GM19328 (cell line): ENCODE data around the gene TLE5.
"Not testable (repeated sequence)": the region's sequence is repeated elsewhere in the genome, so short reads cannot be mapped to it uniquely, and the experiment has no call there.

Experiments
- ATAC-seq: cut with Tn5 transposase; IDR thresholded peaks from one replicate; pipeline ENCODE4 v1.9.1; 2021; ENCODE audit warnings: mild to moderate bottlenecking, moderate library complexity; ENCODE audit not compliant: unreplicated experiment

Gene TLE5

DNA sequence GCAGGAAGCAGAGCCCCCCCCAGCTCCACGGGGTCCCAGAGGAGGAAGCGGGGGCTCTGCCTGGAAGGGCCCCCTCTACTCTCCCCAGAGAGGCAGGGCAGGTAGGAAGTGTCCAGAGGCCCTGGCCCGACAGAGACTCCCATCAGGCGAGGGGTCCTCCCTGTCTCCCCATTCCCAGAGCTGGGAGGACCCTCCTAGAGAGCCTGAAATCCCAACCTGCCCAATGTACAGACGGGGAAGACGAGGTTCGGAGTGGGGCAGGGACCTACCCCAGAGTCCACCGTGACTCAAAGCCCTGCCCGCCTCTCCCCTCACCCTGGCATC, 34.4 kb downstream of the TLE5 start:
- no peak for ATAC-seq

DNA sequence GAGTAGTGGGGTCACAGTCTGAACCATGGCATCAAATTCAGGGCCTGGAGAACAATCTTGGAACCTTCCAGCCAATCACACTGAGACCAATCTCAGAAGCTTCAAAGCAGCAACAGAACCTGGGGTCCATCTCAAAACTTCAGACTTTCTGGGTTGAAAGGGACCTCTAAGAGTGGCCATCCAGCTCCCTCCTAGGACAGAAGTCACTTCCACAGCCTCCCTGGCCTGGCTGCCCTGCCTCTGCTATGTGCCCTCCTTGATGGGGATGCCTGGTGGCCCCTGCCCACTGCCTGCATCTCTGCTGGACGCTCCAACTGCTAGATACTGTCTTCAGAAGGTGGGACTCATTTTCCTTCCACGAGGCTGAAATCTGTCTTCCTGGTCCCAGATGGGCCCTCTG, 35.0 kb downstream of the TLE5 start:
- no peak for ATAC-seq

DNA sequence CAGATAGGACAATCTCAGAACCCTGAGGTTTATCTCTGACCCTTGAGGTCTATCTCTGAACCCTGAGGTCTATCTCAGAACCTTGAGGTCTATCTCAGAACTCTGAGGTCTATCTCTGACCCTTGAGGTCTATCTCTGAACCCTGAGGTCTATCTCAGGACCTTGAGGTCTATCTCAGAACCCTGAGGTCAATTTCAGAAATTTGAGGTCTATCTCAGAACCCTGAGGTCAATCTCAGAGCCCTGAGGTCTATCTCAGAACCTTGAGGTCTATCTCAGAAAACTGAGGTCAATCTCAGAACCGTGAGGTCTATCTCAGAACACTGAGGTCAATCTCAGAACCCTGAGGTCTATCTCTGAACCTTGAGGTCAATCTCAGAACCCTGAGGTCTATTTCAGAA, 35.5 kb downstream of the TLE5 start:
- no peak for ATAC-seq

DNA sequence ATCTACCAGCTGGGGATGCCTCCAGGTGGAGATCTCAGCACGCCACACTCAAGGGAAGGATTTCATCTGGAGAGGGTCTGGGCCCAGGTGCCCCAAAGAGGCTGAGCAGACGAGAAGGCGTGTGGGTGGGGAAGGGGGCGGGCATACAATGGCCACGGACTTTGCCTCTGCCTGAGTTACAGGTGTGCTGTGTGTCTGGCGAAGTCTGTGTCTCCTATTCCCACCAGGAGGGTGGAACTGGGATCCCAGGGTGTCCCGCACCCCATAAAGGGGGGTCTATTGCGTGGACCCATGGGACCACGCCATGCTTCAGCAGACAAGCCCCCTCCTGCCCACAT, 36.8 kb downstream of the TLE5 start:
- no peak for ATAC-seq

DNA sequence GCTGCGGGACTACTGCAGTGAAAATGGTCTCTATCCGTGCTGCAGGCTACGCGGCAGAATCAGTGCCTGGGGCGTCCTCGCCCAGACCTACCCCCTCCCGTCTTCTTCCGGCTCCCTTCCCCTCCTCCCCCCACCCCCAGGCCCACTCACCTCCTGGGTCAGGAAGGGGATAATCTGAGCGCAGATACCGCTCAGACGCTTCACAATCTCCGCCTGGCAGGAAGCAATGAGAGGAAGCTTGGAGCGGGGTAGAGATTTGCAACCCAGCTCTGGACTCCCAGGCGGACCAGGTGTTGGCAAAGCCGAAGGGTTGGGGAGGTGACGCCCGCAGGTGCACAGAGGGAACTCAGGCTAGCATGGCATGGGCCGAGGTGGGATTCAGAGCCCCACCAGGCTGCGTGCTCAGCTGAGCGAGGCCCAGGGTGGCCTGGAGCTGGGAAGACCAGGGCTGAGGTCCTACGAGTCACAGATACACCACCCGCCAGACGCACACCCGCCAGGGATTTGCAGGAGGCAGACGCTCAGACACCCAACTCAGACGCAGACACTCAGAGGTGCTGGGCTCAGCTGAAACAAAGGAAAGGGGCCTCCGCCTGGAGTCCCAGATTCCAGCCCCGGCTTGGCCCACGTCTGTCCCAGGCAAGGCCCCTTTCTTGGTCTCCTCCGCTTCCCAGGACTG, 37.3 kb downstream of the TLE5 start:
- no peak for ATAC-seq

DNA sequence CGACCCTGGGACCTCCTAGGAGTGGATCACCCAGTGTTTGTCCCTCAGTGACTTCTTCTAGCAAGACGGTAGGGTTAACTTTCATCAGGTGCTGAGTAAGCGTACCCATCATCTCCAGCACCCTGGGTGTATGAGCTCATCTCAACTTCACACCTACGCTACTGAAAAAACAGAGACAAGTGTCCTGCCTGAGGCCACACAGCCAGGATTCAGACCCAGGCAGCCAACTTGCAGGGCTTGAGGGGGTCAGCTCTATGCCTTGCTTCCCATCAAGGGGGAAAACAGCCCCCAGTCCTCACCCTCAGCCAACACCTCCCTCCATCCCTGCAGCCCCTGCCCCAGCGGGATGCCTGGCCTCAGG, 37.8 kb downstream of the TLE5 start:
- no peak for ATAC-seq

DNA sequence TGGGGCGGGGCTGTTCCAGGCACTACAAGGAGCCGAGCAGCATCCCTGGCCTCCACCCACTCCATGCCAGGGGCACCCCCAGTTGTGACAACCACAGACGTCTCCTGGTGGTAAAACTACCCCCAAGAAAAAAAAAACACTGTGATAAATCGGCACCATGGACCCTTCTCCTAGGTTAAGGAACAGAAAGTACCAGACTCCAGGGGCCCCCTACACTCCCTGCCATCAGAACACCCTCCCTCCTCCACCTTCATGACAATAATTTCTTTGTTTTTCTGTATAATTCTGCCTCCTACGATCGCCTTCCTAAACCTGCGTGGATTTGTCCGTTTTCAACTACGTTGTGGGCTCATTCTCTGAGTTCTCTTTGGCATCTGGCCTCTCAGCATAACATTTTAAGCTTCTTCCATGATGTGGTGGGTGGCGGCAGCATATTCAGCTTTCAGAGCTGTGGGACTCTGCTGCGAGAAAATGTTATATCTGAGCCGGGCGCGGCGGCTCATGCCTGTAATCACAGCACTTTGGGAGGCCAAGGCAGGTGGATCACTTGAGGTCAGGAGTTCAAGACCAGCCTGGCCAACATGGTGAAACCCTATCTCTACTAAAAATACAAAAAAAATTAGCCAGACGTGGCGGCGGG, 41.9 kb downstream of the TLE5 start:
- no peak for ATAC-seq

DNA sequence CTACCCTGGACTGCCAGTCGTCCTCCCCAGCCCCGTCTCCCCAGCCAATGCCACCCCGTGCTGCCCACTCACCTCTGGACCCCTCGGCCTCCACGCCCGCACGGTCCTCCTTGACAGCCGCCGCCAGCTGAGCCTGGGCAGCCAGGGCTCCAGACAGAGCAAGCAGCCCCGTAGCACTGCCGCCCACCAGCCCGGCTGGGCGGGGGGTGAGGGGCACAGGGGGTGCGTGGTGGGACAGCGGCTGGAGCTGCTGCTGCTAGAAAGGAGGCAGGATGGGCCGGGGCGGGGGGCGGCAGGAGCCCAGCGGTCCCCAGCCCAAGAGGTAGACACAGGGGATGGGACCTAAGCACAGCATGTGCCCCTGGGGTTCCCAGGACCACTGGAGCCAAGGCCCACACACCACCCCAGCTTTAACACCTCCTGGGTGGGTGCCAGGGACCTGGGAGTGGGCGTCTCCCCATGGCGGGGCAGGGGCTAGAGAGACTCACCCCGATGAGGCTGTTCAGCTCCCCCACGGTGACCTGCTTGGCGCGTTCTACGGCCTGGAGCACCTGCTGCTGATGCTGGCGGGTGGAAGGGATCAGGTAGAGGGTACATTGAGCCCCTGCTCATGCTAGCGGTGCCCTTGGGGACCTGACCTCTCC, 43.0 kb downstream of the TLE5 start:
- no peak for ATAC-seq

DNA sequence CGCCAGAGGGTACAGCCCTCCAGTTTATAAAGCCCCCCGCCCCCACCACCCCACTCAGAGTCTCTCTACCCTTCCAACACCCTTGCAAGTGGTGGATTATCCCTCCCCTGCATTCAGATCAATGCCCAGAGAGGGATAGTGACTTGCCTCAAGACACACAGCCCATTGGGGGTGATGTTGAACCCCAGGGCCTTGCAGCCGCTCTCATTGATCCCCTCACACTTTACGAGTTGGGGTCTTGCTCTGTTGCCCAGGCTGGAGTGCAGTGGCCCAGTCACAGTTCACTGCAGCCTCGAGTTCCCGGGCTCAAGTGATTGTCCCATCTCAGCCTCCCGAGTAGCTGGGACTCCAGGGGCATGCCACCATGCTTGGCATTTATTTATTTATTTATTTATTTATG, 44.4 kb downstream of the TLE5 start:
- ATAC-seq, result no peak

DNA sequence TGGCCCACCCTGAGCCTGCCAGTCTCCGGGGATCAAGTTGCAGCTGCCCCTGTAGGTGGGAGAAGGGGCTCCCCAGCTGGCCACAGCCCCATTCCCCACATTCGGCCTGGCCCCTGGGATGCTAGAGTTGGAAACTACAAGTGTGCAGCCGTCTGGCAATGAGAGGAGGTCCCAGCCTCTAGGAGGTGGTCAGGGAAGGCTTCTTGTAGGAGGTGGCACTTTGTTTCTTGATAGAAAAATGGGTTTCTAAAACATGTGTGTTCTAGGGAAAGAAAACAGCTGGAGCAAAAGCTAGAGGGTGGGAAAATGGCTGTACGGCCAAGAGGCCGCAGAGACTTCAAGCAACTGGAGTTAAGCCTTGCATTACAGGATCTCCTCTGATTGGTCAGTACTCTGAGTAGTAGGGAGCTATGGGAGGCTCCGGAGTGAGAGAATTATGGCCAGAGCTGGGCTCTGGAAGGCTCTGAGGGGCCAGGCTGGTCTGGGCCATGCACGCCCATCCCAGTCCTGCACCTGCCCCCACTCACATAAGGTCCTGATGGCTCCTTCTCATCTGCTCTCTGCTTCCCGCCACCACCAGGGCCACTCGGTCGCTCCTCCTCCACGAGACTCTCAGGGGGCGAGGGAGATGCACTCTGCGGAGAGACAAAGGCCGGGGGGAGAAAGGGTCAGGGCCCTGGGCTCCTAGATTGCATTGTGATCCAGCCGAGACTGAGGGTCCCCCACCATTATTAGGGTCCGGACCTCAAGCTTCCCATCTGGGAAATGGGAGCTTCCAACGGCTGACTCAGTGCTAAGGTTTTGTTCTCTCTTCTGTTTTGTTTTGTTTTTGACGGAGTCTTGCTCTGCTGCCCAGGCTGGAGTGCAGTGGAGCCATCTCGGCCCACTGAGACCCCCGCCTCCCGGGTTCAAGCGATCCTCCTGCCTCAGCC, 46.9 kb downstream of the TLE5 start:
- no peak for ATAC-seq

DNA sequence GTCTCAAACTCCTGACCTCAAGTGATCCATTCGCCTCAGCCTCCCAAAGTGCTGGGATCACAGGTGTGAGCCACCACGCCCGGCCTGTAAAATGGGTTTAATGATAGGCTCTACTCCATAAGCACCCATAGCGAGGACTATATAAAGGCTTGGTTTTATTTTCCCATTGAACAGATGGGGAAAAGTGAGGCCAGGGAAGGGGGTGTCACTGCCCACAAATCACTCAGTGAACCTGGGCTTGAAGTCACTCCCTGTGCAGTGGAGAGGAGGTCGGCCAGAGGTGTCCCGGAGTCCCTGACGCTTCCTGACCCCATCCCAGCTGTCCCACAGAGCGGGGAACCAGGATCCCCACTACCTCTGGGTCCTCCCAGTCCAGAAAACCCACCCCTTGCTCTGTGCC, 48.2 kb downstream of the TLE5 start:
- ATAC-seq, result no peak

DNA sequence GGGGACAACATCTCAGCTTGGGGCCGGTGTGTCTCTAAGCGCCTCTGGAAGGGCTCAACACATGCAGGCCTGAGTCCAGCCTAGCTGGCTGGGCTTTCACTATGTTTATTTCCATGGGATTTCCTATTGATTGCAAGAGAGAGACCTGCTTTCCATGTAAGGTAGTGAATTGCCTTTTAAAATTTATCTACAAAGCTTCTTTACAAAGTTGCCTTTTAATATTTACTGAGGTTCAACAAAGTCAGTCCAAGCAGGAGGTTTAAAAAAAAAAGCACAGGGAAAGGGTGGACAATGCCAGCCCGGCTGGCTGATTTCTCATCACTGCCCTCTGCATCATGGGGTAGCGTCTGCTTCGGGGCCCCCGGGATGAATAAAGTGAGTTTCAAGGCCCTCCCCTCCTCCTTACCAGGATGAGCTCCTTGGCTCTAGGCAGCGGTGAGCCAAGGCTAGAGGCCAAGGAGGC, 49.0 kb downstream of the TLE5 start:
- ATAC-seq, result no peak

DNA sequence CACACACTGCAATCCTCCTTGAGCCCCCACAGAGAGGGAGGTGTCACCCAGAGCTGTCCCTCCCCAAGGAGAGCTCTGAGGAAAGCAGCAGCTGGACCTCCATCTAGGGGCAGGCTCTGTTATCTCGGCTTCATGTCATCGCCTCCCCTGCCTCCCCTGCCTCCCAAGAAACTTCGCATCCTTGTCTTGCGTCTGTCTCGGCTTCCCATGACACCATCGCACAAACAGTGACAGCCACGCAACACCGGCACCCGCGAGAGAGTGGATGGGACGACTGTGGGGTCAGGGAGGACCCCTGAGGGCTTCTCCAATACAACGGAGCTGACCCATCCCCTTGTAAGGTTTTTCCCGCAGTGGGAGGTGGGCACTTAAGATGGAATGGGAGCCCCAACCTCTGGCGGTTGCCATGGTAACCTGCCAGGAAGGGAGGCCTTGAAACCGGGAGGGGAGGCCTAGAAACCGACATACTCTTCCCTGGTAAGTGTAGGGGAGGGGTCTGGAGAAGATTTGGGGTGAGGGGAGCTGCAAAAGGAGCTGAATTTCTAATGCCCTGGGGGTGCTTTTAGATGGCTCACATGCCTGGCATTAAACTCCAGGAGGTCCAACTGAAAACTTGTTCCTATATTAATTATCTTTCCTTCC, 49.6 kb downstream of the TLE5 start:
- no peak for ATAC-seq

DNA sequence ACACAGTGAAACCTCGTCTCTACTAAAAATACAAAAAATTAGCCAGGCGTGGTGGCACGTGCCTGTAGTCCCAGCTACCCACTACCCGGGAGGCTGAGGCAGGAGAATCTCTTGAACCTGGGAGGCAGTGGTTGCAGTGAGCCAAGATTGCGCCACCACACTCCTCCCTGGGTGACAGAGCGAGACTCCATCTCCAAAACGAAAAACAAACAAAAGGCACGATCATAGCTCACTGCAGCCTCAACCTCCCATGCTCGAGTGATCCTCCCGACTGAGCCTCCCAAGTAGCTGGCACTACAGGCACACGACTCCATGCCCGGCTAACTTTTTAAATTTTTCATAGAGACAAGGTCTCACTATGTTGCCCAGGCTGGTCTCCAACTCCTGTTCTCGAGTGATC, 50.2 kb downstream of the TLE5 start:
- not testable (repeated sequence) for ATAC-seq

DNA sequence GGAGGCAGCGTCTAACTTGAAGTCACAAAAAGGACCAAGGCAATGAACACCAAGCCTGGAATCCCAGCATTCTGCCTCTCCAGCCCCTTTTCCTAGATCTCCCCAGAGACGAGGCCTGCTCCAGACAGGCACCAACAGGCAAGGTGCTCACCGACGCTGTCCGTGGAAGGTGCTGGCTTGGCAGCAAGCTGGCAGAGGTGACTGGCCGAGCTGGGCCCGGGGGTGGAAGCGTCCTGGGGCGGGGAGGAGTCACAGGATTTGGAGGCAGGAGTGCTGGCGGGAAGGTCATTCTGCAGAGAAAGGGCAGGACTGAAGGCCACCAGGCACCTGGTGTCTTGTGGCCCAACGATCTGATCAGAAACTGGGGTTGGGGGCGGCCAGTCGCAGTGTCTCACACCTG, 51.4 kb downstream of the TLE5 start:
- no peak for ATAC-seq

DNA sequence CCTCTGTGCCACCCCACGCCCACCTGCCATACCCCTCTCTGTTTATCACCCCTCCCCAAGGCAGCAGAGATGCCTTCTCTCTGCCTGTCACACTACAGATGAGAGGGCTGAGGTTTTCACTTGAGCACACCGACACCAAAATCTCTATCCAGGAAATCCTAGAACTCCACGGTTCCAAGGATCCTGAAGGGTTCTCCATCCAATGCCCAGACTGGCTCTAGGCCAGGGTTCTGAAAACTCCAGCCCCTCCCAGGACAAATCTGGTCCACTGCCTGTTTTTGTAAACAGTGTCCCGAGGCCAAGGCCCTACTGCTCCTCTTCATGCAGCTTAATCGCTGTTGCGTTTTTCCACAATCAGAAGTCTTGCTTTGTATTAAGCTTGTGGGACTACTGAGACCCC, 53.3 kb downstream of the TLE5 start:
- no peak for ATAC-seq

DNA sequence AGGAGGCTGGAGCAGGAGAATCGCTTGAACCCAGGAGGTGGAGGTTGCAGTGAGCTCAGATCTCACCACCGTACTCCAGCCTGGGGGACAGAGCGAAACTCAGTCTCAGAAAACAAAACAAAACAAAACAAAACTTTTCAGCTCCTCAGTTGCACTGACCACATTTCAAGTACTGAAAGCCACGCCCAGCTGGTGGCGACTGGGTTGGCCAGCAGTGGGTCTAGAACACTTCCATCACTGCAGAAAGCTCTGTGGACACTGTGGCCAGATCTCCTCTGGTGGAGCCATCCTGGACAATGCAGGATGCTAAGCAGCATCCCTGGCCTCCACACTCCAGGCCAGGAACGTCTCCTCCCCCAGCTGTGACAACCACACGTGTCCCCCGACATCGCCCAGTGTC, 54.3 kb downstream of the TLE5 start:
- ATAC-seq, result no peak

DNA sequence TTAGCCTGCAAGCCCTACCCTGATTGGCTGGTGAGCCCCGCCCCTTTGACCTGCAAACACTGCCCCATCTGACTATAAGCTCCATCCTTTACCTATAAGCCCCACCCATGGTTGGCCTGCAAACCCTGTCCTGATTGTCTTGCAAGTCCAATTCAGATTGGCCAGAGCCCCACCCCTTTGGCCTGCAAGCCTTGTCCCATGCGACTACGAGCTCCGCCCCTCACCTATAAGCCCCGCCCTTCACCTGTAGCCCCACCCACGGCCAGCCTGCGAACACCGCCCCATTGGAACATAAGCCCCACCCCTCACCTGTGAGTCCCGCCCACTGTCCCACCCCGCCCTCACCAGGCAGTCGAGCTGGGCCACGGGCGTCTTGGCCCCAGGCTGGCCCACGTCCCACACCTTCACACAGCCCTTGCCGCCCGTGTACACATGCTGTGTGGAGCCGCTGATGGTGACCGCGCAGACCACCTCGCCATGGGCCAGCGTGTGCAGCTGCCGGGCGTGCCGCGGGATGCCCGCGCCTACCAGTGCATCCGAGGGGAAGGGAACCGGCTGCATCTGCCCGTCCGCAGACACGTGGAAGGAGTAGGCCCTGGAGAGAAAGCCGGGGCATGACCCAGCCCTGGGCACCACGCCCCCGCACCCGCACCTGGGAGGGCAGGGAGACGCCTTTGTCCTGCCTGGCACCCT, 56.1 kb downstream of the TLE5 start:
- ATAC-seq, result no peak

DNA sequence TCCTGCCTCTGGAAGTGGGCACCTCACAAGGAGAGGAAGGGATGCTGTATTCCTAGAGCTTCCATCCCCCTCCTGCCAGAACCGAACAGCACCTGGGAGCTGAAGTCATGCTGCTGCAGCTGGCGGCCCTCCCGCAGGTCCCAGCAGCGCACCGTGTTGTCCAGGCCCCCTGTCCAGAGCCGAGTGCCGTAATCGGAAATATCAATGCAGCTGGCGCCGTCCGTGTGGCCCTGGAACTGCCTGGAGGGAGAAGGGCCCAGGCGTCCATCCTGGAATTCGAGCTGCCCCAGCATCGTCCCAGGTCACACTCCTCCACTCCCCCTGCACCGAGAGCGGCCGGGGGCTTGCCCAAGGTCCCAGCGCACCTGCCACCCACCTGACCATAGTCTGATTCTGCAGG, 57.0 kb downstream of the TLE5 start:
- no peak for ATAC-seq

DNA sequence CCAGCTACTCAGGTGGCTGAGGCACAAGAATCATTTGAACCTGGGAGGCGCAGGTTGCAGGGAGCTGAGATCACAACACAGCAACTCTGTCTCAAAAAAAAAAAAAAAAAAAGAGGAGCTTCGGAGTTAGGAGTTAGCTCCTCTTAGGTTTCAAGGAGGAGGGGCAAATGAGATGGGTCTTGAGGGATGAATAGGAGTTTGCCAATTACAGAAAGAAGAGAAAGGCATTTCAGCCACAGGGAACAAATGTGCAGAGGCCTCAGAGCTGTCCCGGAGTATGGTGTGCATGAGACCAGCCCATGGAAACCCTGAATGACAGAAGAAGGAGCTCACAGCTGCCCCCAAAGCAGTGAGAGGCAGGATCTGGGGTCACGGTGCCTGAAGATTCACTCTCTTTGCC, 57.8 kb downstream of the TLE5 start:
- no peak for ATAC-seq

DNA sequence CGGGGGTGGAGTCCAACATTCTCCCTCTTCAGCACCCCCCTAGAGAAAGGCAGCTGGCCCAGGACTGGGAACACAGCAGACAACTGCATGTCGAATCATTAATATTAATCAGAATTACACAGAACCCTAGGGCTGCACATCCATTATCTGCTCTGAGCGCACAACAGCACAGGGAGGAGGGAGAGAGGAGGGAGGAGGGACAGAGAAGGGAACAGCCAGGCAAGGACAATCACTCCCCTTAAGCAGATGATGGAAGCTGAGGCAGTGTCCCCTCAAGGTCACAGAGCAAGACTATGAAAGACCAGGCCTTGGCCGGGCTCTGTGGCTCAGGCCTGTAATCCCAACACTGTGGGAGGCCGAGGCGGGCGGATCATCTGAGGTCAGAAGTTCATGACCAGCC, 59.2 kb downstream of the TLE5 start:
- ATAC-seq, result no peak
